Colonic mucosa (tissue), 4 donors: ENCODE data around the gene CMSS1. TPM values are rescaled to one million over a fixed set of nuclear protein-coding genes. Genes with fewer than 3 reads are reported as not detected.

Experiments
- DNase-seq: peaks from one replicate; pipeline ENCODE4 v3.0.0-alpha.2; 2020
- H3K27ac ChIP-seq: fragments of 200-600 bp; one replicate; pipeline ENCODE4 v1.8.0; 2021
- H3K27me3 ChIP-seq: fragments of 200-600 bp; one replicate; pipeline ENCODE4 v1.8.0; 2021
- H3K36me3 ChIP-seq: fragments of 200-600 bp; one replicate; pipeline ENCODE4 v1.8.0; 2021
- H3K4me1 ChIP-seq: fragments of 200-600 bp; one replicate; pipeline ENCODE4 v1.8.0; 2021; ENCODE audit warnings: mild to moderate bottlenecking
- H3K4me3 ChIP-seq: fragments of 200-600 bp; one replicate; pipeline ENCODE4 v1.8.0; 2021
- H3K9ac ChIP-seq, 2 donors: one replicate each; pipeline ENCODE4 v1.7.0; 2013; ENCODE audit warnings: control low read depth in 2 of 2, low read depth in 2 of 2, low read length in 2 of 2
- H3K9me3 ChIP-seq: fragments of 200-600 bp; one replicate; pipeline ENCODE4 v1.8.0; 2021
- intact Hi-C: fragments of 100-400 bp; cut with DNase I; formaldehyde crosslinking; loops from one replicate; pipeline ENCODE4 v1.14.1; 2022
- total RNA-seq, 2 donors: library from RNA; stranded (reverse); fragmentation: NEBNext Ultra II Directional in 1 of 2; extraction: Animal tissue kit (Norgen Biotek cat#: 25700) in 1 of 2; gene quantifications; one replicate each; pipeline ENCODE4 v1.2.1, GENCODE V29; 2021
- TF ChIP-seq, protein P1 (sequence below): fragments of 200-600 bp; IDR thresholded peaks from one replicate; pipeline ENCODE4 v1.8.0; 2022; ENCODE audit warnings: antibody characterized with exemption, mild to moderate bottlenecking
- donor health status: healthy.
- donor health status: DM: no; HTN: no; CAD: no.
- donor health status: DM: no; HTN: no; CAD: no.

CMSS1 gene
- total RNA-seq, 2 donors from 2014 or later = 10.7 to 24.7 TPM

DNA sequence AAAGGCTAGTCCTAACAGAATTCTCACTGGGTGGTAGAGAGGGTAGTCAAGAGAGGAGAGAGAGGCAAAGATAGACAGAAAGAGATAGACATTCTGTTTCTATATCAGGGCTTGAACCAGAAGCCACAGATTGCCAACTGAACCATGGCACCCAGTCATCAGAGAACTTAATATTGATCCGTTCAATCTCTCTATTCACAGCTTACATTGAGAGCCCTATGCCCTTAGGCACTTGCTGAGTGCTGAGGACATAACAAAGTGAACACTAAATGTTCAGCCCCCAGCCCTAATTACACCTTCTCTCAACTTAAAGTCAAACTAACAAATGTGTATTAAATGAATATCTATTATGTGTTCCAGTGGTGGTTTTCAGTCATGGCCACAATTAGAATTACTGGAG is 172.5 kb downstream of the CMSS1 start:
- intact Hi-C loops = no loop called here
- Histone ChIP-seq H3K36me3 (no peaks in the 10 kb centered on the region), H3K4me1 (no peaks in the 10 kb centered on the region), H3K27ac (no peak overlapping the region), H3K9ac (no peak overlapping the region), H3K4me3 (no peak overlapping the region), H3K9me3 (no peaks in the 10 kb centered on the region), H3K27me3 (no peaks in the 10 kb centered on the region)
- TF ChIP-seq, protein P1, sequence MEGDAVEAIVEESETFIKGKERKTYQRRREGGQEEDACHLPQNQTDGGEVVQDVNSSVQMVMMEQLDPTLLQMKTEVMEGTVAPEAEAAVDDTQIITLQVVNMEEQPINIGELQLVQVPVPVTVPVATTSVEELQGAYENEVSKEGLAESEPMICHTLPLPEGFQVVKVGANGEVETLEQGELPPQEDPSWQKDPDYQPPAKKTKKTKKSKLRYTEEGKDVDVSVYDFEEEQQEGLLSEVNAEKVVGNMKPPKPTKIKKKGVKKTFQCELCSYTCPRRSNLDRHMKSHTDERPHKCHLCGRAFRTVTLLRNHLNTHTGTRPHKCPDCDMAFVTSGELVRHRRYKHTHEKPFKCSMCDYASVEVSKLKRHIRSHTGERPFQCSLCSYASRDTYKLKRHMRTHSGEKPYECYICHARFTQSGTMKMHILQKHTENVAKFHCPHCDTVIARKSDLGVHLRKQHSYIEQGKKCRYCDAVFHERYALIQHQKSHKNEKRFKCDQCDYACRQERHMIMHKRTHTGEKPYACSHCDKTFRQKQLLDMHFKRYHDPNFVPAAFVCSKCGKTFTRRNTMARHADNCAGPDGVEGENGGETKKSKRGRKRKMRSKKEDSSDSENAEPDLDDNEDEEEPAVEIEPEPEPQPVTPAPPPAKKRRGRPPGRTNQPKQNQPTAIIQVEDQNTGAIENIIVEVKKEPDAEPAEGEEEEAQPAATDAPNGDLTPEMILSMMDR = no peak
- no peak for DNase-seq

DNA sequence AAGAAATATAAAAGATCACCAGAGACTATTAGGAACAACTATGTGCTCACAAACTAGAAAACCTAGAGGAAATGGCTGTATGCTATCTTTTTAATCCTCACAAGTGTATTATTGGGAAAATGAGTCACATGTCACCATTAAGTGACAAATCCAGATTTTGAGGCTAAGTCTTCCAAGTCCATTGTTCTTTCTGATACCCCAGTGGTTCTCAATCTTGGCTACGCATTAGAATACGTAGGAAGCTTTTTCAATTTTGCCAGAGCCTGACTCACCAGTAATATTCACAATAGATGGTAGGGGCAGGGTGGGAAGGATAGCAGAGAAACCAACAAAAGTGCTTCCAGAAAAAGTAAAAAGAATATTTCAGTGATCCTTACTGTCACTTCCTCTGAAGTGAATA is 179.6 kb downstream of the CMSS1 start:
- H3K4me1 ChIP-seq = no peaks in the 10 kb centered on the region
- H3K9ac ChIP-seq = no peak overlapping the region
- TF ChIP-seq, protein P1 = no peak
- no peak overlapping the region for H3K27ac ChIP-seq
- H3K27me3 ChIP-seq = no peaks in the 10 kb centered on the region
- no peaks in the 10 kb centered on the region for H3K36me3 ChIP-seq
- DNase-seq = no peak
- intact Hi-C loops = no loop called here
- no peaks in the 10 kb centered on the region for H3K9me3 ChIP-seq
- no peak overlapping the region for H3K4me3 ChIP-seq

DNA sequence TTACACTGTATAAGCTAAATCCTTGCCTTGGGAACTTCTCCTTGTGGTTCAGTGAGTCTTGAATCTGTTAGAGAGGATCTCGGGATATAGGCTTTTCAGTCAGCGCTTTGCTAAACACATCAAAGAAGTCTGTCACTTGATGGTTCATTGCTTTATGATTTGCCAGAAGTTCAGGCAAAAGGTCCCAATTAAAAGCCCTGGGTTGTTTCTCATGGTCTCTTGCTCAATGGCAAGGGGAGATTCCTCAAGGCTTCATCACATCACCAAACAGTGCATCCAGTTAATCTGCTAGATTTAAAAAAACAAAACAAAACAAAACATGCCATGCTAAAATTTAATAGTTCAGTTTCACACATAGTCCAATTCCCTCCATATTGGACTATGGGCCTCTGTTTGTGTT is 181.9 kb downstream of the CMSS1 start:
- Histone ChIP-seq H3K4me3 (no peak overlapping the region), H3K9ac (no peak overlapping the region), H3K27me3 (no peaks in the 10 kb centered on the region), H3K9me3 (no peaks in the 10 kb centered on the region), H3K27ac (no peak overlapping the region), H3K36me3 (no peaks in the 10 kb centered on the region), H3K4me1 (peaks cover under 1% of the 10 kb centered on the region)
- TF ChIP-seq, protein P1 = no peak
- no peak for DNase-seq
- intact Hi-C loops = no loop called here

DNA sequence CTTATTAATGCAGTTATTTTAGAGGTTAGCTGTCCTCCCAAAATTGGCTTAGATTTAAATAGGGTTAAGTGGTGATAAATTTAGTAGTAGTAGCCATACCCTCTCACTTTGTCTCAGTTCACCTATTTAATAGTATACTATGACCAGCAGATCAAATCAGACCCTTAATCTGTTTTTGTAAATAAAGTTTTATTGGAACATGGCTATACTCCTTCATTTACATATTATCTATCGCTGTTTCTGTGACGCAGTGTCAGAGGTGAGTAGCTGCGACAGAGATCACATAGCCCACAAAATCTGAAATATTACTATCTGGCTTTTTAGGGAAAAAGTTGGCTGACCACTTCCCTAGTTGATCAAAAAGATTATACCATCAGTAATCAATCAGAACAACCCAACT is 183.4 kb downstream of the CMSS1 start:
- TF ChIP-seq, protein P1 = no peak

DNA sequence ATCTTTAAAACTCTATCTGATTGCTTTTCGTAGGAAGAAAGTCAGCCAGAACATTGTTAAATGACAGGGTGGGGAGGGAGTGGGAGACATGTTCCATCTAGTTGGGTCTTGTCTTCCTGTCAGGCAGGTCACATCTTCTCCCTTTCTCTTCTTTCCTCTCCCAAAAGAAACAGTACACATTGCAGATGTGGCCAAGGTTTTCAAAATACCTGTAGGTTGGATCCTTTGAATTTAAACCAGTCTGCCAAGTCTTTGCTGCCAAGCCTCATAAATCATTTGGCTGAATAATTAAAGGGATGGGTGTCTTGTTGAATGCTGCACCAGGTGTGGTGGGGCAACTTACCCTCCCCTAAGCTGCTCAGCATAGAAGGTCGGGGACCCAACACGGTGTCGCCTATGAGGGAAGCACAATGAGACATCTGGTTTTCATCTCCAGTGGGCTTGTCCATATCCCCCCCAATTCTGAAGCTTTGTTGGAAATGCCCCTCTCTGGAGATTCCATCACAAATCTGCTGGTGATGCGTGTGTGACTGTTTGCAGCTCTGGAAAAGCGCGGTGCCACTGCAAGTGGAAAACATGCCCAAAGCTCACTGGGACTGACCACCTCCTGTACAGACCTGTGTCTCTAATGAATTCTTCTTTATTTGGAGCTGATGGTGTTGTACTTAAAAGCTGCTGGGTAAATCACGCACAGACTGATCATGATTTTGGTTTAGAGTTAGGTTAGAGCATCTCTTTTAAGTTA is 184.0 kb downstream of the CMSS1 start:
- no peaks in the 10 kb centered on the region for H3K27me3 ChIP-seq
- TF ChIP-seq, protein P1 = no peak
- no peak overlapping the region for H3K9ac ChIP-seq
- H3K27ac ChIP-seq = no peak overlapping the region
- H3K9me3 ChIP-seq = no peaks in the 10 kb centered on the region
- no peaks in the 10 kb centered on the region for H3K36me3 ChIP-seq
- H3K4me1 ChIP-seq = peaks cover 9% of the 10 kb centered on the region
- intact Hi-C loops = no loop called here
- DNase-seq = no peak
- H3K4me3 ChIP-seq = no peak overlapping the region

More for the DNA sequence above, 183.4 kb downstream of the CMSS1 start:
- Histone ChIP-seq H3K27me3 (no peaks in the 10 kb centered on the region), H3K4me1 (peaks cover 9% of the 10 kb centered on the region), H3K4me3 (no peak overlapping the region), H3K36me3 (no peaks in the 10 kb centered on the region), H3K9ac (no peak overlapping the region), H3K9me3 (no peaks in the 10 kb centered on the region), H3K27ac (no peak overlapping the region)
- intact Hi-C loops = no loop called here
- DNase-seq = no peak
